HG02970 (cell line): ENCODE results near the gene THAP2.
"Not testable (repeated sequence)": the region's sequence is repeated elsewhere in the genome, so short reads cannot be mapped to it uniquely, and the experiment has no call there.

Experiments
- ATAC-seq: cut with Tn5 transposase; IDR thresholded peaks from one replicate; pipeline ENCODE4 v1.9.1; 2021; ENCODE audit warnings: mild to moderate bottlenecking, moderate library complexity, moderate number of reproducible peaks; ENCODE audit not compliant: unreplicated experiment, low FRiP score

The THAP2 gene

DNA sequence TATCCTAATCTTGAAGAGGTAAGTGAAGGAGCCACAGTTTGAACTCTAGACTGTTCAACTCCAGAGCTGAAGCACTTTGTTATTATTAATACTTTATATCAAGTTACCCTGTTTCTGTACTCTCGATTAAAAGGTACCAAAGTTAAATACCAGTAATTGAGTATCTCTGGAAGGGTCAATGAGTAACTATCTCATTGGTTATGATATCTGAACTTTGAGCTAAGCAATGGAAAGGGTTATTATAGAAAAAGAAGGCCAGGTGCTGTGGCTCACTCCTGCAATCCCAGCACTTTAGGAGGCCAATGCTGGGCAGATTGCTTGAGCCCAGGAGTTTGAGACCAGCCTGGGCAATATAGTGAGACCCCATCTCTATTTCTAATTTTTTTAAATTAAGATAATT, 31.7 kb downstream of the THAP2 start:
- no peak for ATAC-seq

DNA sequence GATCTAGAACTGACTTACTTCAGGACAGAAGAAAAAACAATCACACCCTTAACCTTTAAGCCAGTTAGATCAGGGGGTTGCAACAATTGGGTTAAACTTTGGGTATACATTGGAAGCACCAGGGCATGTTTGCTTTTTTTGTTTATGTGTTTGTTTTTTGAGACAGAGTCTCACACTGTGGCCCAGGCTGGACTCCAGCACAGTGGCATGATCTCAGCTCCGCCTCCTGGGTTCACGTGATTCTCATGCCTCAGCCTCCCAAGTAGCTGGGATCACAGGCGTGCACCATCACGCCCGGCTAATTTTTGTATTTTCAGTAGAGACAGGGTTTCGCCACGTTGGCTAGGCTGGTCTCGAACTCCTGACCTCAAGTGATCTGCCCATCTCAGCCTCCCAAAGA, 38.1 kb downstream of the THAP2 start:
- ATAC-seq, result not testable (repeated sequence)

DNA sequence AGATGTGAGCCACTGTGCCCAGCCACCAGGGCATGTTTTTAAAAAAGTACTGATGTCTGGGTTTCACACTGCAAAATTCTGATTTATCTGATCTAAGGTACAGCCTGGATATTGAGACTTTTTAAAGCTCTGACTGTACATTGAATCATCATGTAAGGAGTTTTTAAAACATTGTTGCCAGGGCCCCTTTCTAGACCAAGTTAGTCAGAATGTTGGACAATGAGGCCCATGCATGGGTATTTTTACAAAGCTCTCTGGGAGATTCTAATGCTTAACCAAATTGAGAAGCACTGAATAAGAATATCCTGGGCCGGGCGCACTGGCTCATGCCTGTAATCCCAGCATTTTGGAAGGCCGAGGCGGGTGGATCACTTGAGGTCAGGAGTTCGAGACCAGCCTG, 38.5 kb downstream of the THAP2 start:
- no peak for ATAC-seq

GRCh38 chr12:71703206-71703605, 39.1 kb downstream of the THAP2 start:
- ATAC-seq, result no peak

GRCh38 chr12:71704920-71705319, 40.8 kb downstream of the THAP2 start:
- no peak for ATAC-seq

GRCh38 chr12:71708658-71709057, 44.6 kb downstream of the THAP2 start:
- no peak for ATAC-seq

- ATAC-seq, result no peak
Measured at GRCh38 chr12:71710276-71711125, 46.4 kb downstream of the THAP2 start.

DNA sequence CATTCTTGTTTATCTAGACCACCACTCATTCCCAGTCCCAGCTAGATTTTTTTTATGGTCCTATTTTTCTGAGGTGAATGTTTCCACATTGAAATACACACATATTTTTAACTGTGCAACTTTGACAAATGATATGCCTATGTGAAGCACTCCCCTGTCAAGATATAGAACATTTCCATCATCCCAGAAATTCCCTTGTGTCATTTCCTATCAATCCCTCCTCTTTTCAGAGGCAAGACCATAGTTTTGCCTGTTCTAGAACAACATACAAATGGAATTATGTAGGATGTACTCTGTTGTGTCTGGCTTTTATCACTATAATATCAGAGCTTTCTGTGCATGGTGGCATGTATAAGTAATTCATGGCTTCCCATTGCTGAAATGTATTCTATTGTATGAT, 54.5 kb downstream of the THAP2 start:
- no peak for ATAC-seq

DNA sequence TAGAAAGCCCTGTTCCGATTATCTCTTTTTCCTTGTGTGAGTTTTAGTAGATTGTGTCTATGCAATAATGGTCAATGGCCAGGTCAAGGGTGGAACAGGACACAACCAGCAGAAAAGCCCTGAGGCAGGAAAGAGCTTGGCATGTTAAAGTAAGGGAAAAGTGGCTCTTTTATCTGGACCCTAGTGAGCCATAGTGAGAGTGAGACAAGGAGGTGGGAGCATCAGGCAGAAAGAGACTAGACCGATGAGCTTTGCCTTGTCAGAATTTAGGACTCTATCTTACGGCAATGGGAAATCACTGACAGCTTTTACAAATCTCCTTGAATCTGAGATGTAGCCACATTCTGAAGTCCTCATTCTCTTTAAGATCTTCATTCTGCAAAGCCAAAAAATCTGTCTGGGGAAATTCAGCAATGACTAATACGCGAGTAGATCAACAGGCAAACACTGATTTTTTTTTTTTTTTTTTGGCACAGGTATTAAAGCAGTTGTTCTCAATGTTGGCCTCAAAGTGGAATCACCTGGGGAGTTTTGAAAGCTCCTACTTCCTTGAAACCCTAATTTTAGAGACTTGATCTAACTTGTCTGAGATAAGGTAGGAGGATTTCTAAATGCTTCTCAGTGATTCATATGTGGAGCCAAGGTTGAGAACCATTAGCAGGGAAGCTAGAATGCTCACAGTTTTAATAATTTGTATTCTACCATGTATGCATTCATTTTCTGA, 55.7 kb downstream of the THAP2 start:
- ATAC-seq, result no peak

GRCh38 chr12:71721783-71722505, 57.8 kb downstream of the THAP2 start:
- ATAC-seq, result no peak

DNA sequence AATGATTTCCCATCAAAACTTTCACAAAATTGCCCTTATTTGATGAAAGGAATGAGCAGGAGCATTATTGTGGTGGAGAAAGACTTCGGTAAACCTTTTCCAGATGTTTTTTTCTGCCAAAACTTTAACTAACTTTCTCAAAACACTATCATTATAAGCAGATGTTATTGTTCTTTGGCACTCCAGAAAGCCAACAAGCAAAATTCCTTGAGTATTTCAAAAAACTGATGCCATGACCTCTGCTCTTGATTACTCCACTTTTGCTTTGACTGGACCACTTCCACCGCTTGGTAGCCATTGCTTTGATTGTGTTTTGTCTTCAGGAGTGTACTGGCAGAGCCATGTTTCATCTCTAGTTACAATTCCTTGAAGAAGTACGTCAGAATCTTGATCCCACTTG, 60.9 kb downstream of the THAP2 start:
- no peak for ATAC-seq

- ATAC-seq, result no peak
Measured at GRCh38 chr12:71726548-71726947, 62.4 kb downstream of the THAP2 start.

- ATAC-seq, result no peak
Measured at GRCh38 chr12:71727958-71728357, 63.9 kb downstream of the THAP2 start.
